PC-3 (cell line): ENCODE results near the gene ZMYND15.

Source experiments
- CTCF ChIP-seq: fragments of 300-600 bp; sonication (generic); conservative IDR thresholded peaks from 2 replicates; pipeline ENCODE4 v1.5.1; 2017; ENCODE audit warnings: antibody characterized with exemption, low read depth, mild to moderate bottlenecking, low read length
- EZH2 ChIP-seq: fragments of 300-600 bp; sonication (generic); IDR thresholded peaks from one replicate; pipeline ENCODE4 v1.6.1; 2017; ENCODE audit warnings: antibody characterized with exemption, mild to moderate bottlenecking, low read length; ENCODE audit not compliant: unreplicated experiment

GRCh38 chr17:4704991-4705390 is 34.6 kb upstream of the ZMYND15 start:
- TF ChIP-seq CTCF: no peak
- no peak for TF ChIP-seq EZH2
